SK-N-SH (cell line): ENCODE measurements around the gene ANXA1.

Source experiments
- EZH2phosphoT487 ChIP-seq: fragments of 200-600 bp; sonication (generic); IDR thresholded peaks from 2 replicates; pipeline ENCODE4 v1.6.1; 2017; ENCODE audit warnings: low read depth, mixed run types, mild to moderate bottlenecking, antibody characterized with exemption, moderate library complexity, borderline replicate concordance
- YY1 ChIP-seq: IDR thresholded peaks from 2 replicates; pipeline ENCODE4 v1.4.0; 2012; ENCODE audit warnings: low read depth, mild to moderate bottlenecking
- TF ChIP-seq, protein P1 (sequence below): fragments of 200-600 bp; sonication (generic); IDR thresholded peaks from 2 replicates; pipeline ENCODE4 v1.6.1; 2017; ENCODE audit warnings: antibody characterized with exemption, mild to moderate bottlenecking, moderate library complexity

DNA sequence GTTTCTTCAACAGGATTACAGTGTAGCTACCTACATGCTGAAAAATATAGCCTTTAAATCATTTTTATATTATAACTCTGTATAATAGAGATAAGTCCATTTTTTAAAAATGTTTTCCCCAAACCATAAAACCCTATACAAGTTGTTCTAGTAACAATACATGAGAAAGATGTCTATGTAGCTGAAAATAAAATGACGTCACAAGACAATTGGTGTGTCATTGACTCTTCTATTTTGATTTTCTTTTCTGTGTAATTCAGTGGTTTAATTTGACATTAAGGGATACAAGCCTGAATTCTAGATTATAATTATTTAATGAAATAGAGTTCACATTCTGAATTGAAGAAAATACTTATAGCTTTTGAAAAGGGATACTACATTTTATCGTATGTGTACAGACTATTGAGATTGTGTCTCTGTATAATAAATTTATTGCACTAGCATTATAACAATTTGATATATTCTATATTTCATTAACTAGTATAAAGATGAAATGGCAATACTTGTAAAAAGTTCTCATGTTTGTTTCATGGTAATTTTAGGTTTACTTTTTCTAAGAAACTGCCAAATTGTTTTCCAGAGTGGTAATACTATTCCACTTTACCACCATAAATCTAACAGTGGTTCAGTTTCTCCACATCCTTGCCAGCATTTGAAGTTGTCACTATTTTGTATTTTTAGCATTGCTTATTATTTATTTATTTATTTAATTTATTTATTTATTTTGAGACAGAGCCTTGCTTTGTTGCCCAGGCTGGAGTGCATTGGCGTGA is 18.7 kb downstream of the ANXA1 start:
- TF ChIP-seq, protein P1, sequence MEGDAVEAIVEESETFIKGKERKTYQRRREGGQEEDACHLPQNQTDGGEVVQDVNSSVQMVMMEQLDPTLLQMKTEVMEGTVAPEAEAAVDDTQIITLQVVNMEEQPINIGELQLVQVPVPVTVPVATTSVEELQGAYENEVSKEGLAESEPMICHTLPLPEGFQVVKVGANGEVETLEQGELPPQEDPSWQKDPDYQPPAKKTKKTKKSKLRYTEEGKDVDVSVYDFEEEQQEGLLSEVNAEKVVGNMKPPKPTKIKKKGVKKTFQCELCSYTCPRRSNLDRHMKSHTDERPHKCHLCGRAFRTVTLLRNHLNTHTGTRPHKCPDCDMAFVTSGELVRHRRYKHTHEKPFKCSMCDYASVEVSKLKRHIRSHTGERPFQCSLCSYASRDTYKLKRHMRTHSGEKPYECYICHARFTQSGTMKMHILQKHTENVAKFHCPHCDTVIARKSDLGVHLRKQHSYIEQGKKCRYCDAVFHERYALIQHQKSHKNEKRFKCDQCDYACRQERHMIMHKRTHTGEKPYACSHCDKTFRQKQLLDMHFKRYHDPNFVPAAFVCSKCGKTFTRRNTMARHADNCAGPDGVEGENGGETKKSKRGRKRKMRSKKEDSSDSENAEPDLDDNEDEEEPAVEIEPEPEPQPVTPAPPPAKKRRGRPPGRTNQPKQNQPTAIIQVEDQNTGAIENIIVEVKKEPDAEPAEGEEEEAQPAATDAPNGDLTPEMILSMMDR = no peak
- TF ChIP-seq EZH2phosphoT487 (no peak), YY1 (no peak)
